Left cardiac atrium (tissue), 4 donors: ENCODE results near the gene POLG2. TPM values are rescaled to one million over a fixed set of nuclear protein-coding genes. Genes with fewer than 3 reads are reported as not detected.
A peak's percentile ranks its signal among the peaks of the same experiment; 100 is the strongest.
"Not testable (repeated sequence)": the region's sequence is repeated elsewhere in the genome, so short reads cannot be mapped to it uniquely, and the experiment has no call there.

Experiments used
- ATAC-seq, 2 donors: fragments of 200-7000 bp; cut with Tn5 transposase; one replicate each; pipeline ENCODE4 v1.9.1; 2020; ENCODE audit warnings: mild to moderate bottlenecking in 2 of 2, moderate library complexity in 2 of 2
- DNase-seq: peaks from one replicate; pipeline ENCODE4 v3.0.0-alpha.2; 2020
- intact Hi-C, 2 donors: fragments of 100-400 bp; cut with DNase I; formaldehyde crosslinking; loops; one replicate each; pipeline versions ENCODE4 v1.14.1 to v1.15.1; 2022 to 2023
- microRNA-seq, 2 donors: library from miRNA; unstranded; fragments of <30 nt; microRNA quantifications; one replicate each; pipeline ENCODE4 v1.2.0, GENCODE V29; 2020
- total RNA-seq, 2 donors: library from RNA; stranded (reverse); fragmentation: NEBNext Ultra II Directional; extraction: Animal tissue kit (Norgen Biotek cat#: 25700); gene quantifications; one replicate each; pipeline ENCODE4 v1.2.1, GENCODE V29; 2021
- donor health status: DM: no; HTN: yes; CAD: no.
- donor health status: DM: no; HTN: yes; CAD: no; lungs with severe emphysema.
- donor health status: DM: yes; HTN: yes; CAD: no.
- donor health status: Dilated cardiomyopathy.

POLG2 gene
- total RNA-seq, 2 donors from 2014 or later: 6.6 to 7.7 TPM

GRCh38 chr17:64455993-64456885 is 40.6 kb downstream of the POLG2 start:
- intact Hi-C loops: no loop called here
- ATAC-seq (peak in 1 of 2 donors; percentile 30), DNase-seq (no peak)

- DNase-seq: no peak
- intact Hi-C loops: no loop called here
- peak in 1 of 2 donors; percentile 47 for ATAC-seq
Observed at GRCh38 chr17:64449545-64449944, 47.3 kb downstream of the POLG2 start.

- intact Hi-C loops: no loop called here
- DNase-seq (no peak), ATAC-seq (peak; percentile 92 to 98)
Observed at GRCh38 chr17:64448665-64449512, 48.0 kb downstream of the POLG2 start, which contains the start of gene MILR1. MILR1 (plus strand) TSS chr17:64449115; CDS start chr17:64449169, 54 bp downstream.

GRCh38 chr17:64447526-64447925 is 49.3 kb downstream of the POLG2 start:
- intact Hi-C loops: no loop called here
- DNase-seq (no peak), ATAC-seq (no peak)

- ATAC-seq (no peak), DNase-seq (no peak)
- intact Hi-C loops: no loop called here
Observed at GRCh38 chr17:64443086-64443760, 53.6 kb downstream of the POLG2 start.

- no peak for DNase-seq
- ATAC-seq: peak; percentile 19 to 58
- intact Hi-C loops: no loop called here
Observed at GRCh38 chr17:64442541-64442971, 54.3 kb downstream of the POLG2 start.

- intact Hi-C loops: no loop called here
- DNase-seq: peak; percentile 31
Observed at GRCh38 chr17:64441772-64442540, 54.9 kb downstream of the POLG2 start.

GRCh38 chr17:64439956-64440355 is 56.9 kb downstream of the POLG2 start:
- ATAC-seq (no peak), DNase-seq (no peak)
- intact Hi-C loops: no loop called here

More at GRCh38 chr17:64441772-64442540, 54.9 kb downstream of the POLG2 start:
- ATAC-seq: peak; percentile 84 to 87

- DNase-seq, intact Hi-C loops, ATAC-seq: not testable (repeated sequence)
Observed at GRCh38 chr17:64439521-64439920, 57.3 kb downstream of the POLG2 start.

- no peak for DNase-seq
- intact Hi-C loops: no loop called here
- ATAC-seq: no peak
Observed at GRCh38 chr17:64437944-64438525, 58.8 kb downstream of the POLG2 start.

GRCh38 chr17:64431534-64431933 is 65.3 kb downstream of the POLG2 start:
- DNase-seq: no peak
- intact Hi-C loops: no loop called here
- ATAC-seq: no peak

GRCh38 chr17:64430036-64430435 is 66.8 kb downstream of the POLG2 start:
- intact Hi-C loops, DNase-seq, ATAC-seq: not testable (repeated sequence)

- DNase-seq: no peak
- intact Hi-C loops: loop anchor here in 1 of 2 donors (10.0 kb wide), 1 partner anchor 56 kb away; no protein-coding TSS in a partner anchor
- no peak for ATAC-seq
Observed at GRCh38 chr17:64428406-64428805, 68.4 kb downstream of the POLG2 start.

Small RNA genes within 50 kb of the gene (microRNA-seq; reads per million reads assigned to microRNA genes)
- gene MIR3064 (2.8 to 3.0 reads per million in 2 donors), gene MIR5047 (0 reads per million in 2 donors)

Other genes with a start within 250 kb of the POLG2 start
- gene TEX2, start 233.8 kb downstream of the POLG2 start, total RNA-seq: 10 to 100 TPM; 40.7 to 54.8 TPM
- 100 to 1,000 TPM; 147 to 297 TPM for gene PECAM1, start 106.2 kb downstream of the POLG2 start, total RNA-seq
- gene MILR1, start 47.9 kb downstream of the POLG2 start, total RNA-seq: 10 to 100 TPM in 1 of 2 donors, 1 to 10 TPM in 1; 5.0 to 13.7 TPM
- gene DDX5, start 9.2 kb upstream of the POLG2 start, total RNA-seq: 100 to 1,000 TPM; 390 to 549 TPM
- 10 to 100 TPM; 13.6 to 21.8 TPM for gene CEP95, start 9.9 kb upstream of the POLG2 start, total RNA-seq
- gene SMURF2, start 165.3 kb upstream of the POLG2 start, total RNA-seq: 10 to 100 TPM; 14.3 to 17.9 TPM